ENCODE data around the gene DGKZ.

The DGKZ gene

GRCh38 chr11:46348566-46349401 lies 1.5 kb downstream of the DGKZ start:
- Mint-ChIP-seq H3K9me3 (no peaks in the 10 kb centered on the region), H3K27me3 (no peaks in the 10 kb centered on the region), H3K4me1 (ENCODE audit: low read depth) (peaks cover 81% of the 10 kb centered on the region), H3K4me3 (peak overlapping the region; percentile 84), H3K36me3 (ENCODE audit: low read depth) (peaks cover 52% of the 10 kb centered on the region), H3K27ac (peak overlapping the region; percentile 92)
- DNase-seq, result peak; percentile 75

- no peak for DNase-seq
- Mint-ChIP-seq H3K27me3 (no peaks in the 10 kb centered on the region), H3K4me1 (ENCODE audit: low read depth) (peaks cover 79% of the 10 kb centered on the region), H3K4me3 (peak overlapping the region; percentile 19), H3K36me3 (ENCODE audit: low read depth) (peaks cover 67% of the 10 kb centered on the region), H3K9me3 (no peaks in the 10 kb centered on the region), H3K27ac (peak overlapping the region; percentile 95)
Observed at GRCh38 chr11:46350695-46351094, 3.4 kb downstream of the DGKZ start.

- H3K9me3 Mint-ChIP-seq, result no peaks in the 10 kb centered on the region
- peak overlapping the region; percentile 79 for H3K4me3 Mint-ChIP-seq
- H3K27ac Mint-ChIP-seq, result peak overlapping the region; percentile 95
- no peak for DNase-seq
- peaks cover 72% of the 10 kb centered on the region for H3K36me3 Mint-ChIP-seq (ENCODE audit: low read depth)
- no peaks in the 10 kb centered on the region for H3K27me3 Mint-ChIP-seq
- peaks cover 78% of the 10 kb centered on the region for H3K4me1 Mint-ChIP-seq (ENCODE audit: low read depth)
Observed at GRCh38 chr11:46351148-46351547, 3.9 kb downstream of the DGKZ start.

- peaks cover 78% of the 10 kb centered on the region for H3K4me1 Mint-ChIP-seq (ENCODE audit: low read depth)
- peak overlapping the region; percentile 79 for H3K4me3 Mint-ChIP-seq
- peaks cover 76% of the 10 kb centered on the region for H3K36me3 Mint-ChIP-seq (ENCODE audit: low read depth)
- peak overlapping the region; percentile 95 for H3K27ac Mint-ChIP-seq
- H3K9me3 Mint-ChIP-seq, result no peaks in the 10 kb centered on the region
- DNase-seq, result peak; percentile 33
- no peaks in the 10 kb centered on the region for H3K27me3 Mint-ChIP-seq
Observed at GRCh38 chr11:46351606-46352005, 4.3 kb downstream of the DGKZ start.

- peak; percentile 83 for DNase-seq
- no peaks in the 10 kb centered on the region for H3K27me3 Mint-ChIP-seq
- H3K27ac Mint-ChIP-seq, result peak overlapping the region; percentile 95
- H3K9me3 Mint-ChIP-seq, result no peaks in the 10 kb centered on the region
- peaks cover 81% of the 10 kb centered on the region for H3K4me1 Mint-ChIP-seq (ENCODE audit: low read depth)
- peaks cover 80% of the 10 kb centered on the region for H3K36me3 Mint-ChIP-seq (ENCODE audit: low read depth)
- peak overlapping the region; percentile 79 for H3K4me3 Mint-ChIP-seq
Observed at GRCh38 chr11:46352063-46352841, 5.0 kb downstream of the DGKZ start.

- peak overlapping the region; percentile 95 for H3K27ac Mint-ChIP-seq
- peak overlapping the region; percentile 79 for H3K4me3 Mint-ChIP-seq
- no peaks in the 10 kb centered on the region for H3K27me3 Mint-ChIP-seq
- H3K4me1 Mint-ChIP-seq (ENCODE audit: low read depth), result peaks cover 92% of the 10 kb centered on the region
- DNase-seq, result peak; percentile 72
- no peaks in the 10 kb centered on the region for H3K9me3 Mint-ChIP-seq
- H3K36me3 Mint-ChIP-seq (ENCODE audit: low read depth), result peaks cover 76% of the 10 kb centered on the region
Observed at GRCh38 chr11:46353698-46354097, 6.4 kb downstream of the DGKZ start.

GRCh38 chr11:46356924-46357482 lies 9.7 kb downstream of the DGKZ start:
- Mint-ChIP-seq H3K27me3 (no peaks in the 10 kb centered on the region), H3K4me1 (ENCODE audit: low read depth) (peaks cover 82% of the 10 kb centered on the region), H3K9me3 (no peaks in the 10 kb centered on the region), H3K36me3 (ENCODE audit: low read depth) (peaks cover 46% of the 10 kb centered on the region), H3K4me3 (no peak overlapping the region), H3K27ac (peak overlapping the region; percentile 83)
- no peak for DNase-seq

GRCh38 chr11:46357483-46357936 lies 10.2 kb downstream of the DGKZ start:
- Mint-ChIP-seq H3K36me3 (ENCODE audit: low read depth) (peaks cover 46% of the 10 kb centered on the region), H3K4me3 (no peak overlapping the region), H3K9me3 (no peaks in the 10 kb centered on the region), H3K27ac (peak overlapping the region; percentile 83), H3K4me1 (ENCODE audit: low read depth) (peaks cover 82% of the 10 kb centered on the region), H3K27me3 (no peaks in the 10 kb centered on the region)
- DNase-seq, result no peak

- Mint-ChIP-seq H3K27ac (peak overlapping the region; percentile 96), H3K36me3 (ENCODE audit: low read depth) (peaks cover 45% of the 10 kb centered on the region), H3K27me3 (no peaks in the 10 kb centered on the region), H3K9me3 (no peaks in the 10 kb centered on the region), H3K4me3 (no peak overlapping the region), H3K4me1 (ENCODE audit: low read depth) (peaks cover 77% of the 10 kb centered on the region)
- no peak for DNase-seq
Observed at GRCh38 chr11:46359953-46360352, 12.7 kb downstream of the DGKZ start.

GRCh38 chr11:46360878-46361277 lies 13.6 kb downstream of the DGKZ start:
- DNase-seq, result no peak
- Mint-ChIP-seq H3K9me3 (no peaks in the 10 kb centered on the region), H3K27me3 (no peaks in the 10 kb centered on the region), H3K4me3 (peak overlapping the region; percentile 77), H3K36me3 (ENCODE audit: low read depth) (peaks cover 44% of the 10 kb centered on the region), H3K27ac (peak overlapping the region; percentile 96), H3K4me1 (ENCODE audit: low read depth) (peaks cover 82% of the 10 kb centered on the region)

GRCh38 chr11:46361283-46362155 lies 14.3 kb downstream of the DGKZ start:
- DNase-seq, result peak; percentile 76
- peaks cover 41% of the 10 kb centered on the region for H3K36me3 Mint-ChIP-seq (ENCODE audit: low read depth)
- no peaks in the 10 kb centered on the region for H3K27me3 Mint-ChIP-seq
- peaks cover 79% of the 10 kb centered on the region for H3K4me1 Mint-ChIP-seq (ENCODE audit: low read depth)
- H3K27ac Mint-ChIP-seq, result peak overlapping the region; percentile 96
- H3K9me3 Mint-ChIP-seq, result no peaks in the 10 kb centered on the region
- peak overlapping the region; percentile 77 for H3K4me3 Mint-ChIP-seq

- Mint-ChIP-seq H3K4me3 (peak overlapping the region; percentile 77), H3K9me3 (no peaks in the 10 kb centered on the region), H3K27ac (peak overlapping the region; percentile 96), H3K4me1 (ENCODE audit: low read depth) (peaks cover 77% of the 10 kb centered on the region), H3K27me3 (no peaks in the 10 kb centered on the region), H3K36me3 (ENCODE audit: low read depth) (peaks cover 36% of the 10 kb centered on the region)
- no peak for DNase-seq
Observed at GRCh38 chr11:46362156-46363030, 15.1 kb downstream of the DGKZ start.

- Mint-ChIP-seq H3K27me3 (no peaks in the 10 kb centered on the region), H3K27ac (peak overlapping the region; percentile 96), H3K4me3 (peak overlapping the region; percentile 38), H3K9me3 (no peaks in the 10 kb centered on the region), H3K4me1 (ENCODE audit: low read depth) (peaks cover 76% of the 10 kb centered on the region), H3K36me3 (ENCODE audit: low read depth) (peaks cover 36% of the 10 kb centered on the region)
- DNase-seq, result no peak
Observed at GRCh38 chr11:46363031-46363407, 15.8 kb downstream of the DGKZ start.

Measured in activated T-cell treated with anti-CD3 and anti-CD28 coated beads, Interleukin-2, amount 50 U/mL, for 24 hours (primary cell).